Neural cell (in vitro differentiated cells): Measurements from ENCODE around the gene ANXA5.

Source experiments
- EZH2 ChIP-seq: fragments of 200-600, 300-800 bp; shearing (Covaris generic), sonication (generic); IDR thresholded peaks from 2 replicates; pipeline ENCODE4 v1.6.1; 2014; ENCODE audit warnings: antibody characterized with exemption, low read length, borderline replicate concordance, mild to moderate bottlenecking; ENCODE audit not compliant: insufficient read depth, poor library complexity, severe bottlenecking
- MXI1 ChIP-seq: fragments of 450-650 bp; conservative IDR thresholded peaks from 2 replicates; pipeline ENCODE4 v1.6.1; 2014; ENCODE audit warnings: antibody characterized with exemption, mild to moderate bottlenecking; ENCODE audit not compliant: poor library complexity, severe bottlenecking
- SMC3 ChIP-seq: fragments of 450-650 bp; conservative IDR thresholded peaks from 2 replicates; pipeline ENCODE4 v1.6.1; 2014; ENCODE audit warnings: antibody characterized with exemption, mild to moderate bottlenecking, moderate library complexity; ENCODE audit not compliant: poor library complexity
- TAF1 ChIP-seq: IDR thresholded peaks from 2 replicates; pipeline ENCODE4 v1.6.1; 2012; ENCODE audit warnings: low read depth
- TF ChIP-seq, protein P1 (sequence below): fragments of 450-650 bp; IDR thresholded peaks from 2 replicates; pipeline ENCODE4 v1.5.1; 2014; ENCODE audit warnings: antibody characterized with exemption, mild to moderate bottlenecking, moderate library complexity; ENCODE audit not compliant: poor library complexity, severe bottlenecking
- TF ChIP-seq, protein P2 (sequence below): IDR thresholded peaks from 2 replicates; pipeline ENCODE4 v1.6.1; 2012; ENCODE audit warnings: borderline replicate concordance

DNA sequence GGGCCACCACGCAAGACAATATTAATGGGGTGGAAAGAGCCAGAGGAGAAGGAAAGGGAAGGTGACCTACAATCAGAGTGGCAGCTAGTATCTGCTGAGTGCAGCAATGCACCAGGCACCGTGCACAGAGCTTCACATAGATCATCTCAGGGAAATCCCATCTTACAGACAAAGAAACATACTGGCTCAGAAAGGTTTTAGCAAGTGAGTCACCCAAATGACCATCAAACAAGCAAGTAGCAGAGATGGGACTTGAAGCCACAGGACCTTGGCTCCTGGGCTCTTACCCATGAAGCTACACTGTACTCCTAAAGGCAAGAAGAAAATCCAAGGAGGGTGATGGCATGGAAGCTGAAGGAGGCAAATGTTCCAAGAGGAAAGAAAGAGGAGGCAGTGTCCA is 6.8 kb downstream of the ANXA5 start:
- TF ChIP-seq, protein P1, sequence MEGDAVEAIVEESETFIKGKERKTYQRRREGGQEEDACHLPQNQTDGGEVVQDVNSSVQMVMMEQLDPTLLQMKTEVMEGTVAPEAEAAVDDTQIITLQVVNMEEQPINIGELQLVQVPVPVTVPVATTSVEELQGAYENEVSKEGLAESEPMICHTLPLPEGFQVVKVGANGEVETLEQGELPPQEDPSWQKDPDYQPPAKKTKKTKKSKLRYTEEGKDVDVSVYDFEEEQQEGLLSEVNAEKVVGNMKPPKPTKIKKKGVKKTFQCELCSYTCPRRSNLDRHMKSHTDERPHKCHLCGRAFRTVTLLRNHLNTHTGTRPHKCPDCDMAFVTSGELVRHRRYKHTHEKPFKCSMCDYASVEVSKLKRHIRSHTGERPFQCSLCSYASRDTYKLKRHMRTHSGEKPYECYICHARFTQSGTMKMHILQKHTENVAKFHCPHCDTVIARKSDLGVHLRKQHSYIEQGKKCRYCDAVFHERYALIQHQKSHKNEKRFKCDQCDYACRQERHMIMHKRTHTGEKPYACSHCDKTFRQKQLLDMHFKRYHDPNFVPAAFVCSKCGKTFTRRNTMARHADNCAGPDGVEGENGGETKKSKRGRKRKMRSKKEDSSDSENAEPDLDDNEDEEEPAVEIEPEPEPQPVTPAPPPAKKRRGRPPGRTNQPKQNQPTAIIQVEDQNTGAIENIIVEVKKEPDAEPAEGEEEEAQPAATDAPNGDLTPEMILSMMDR = no peak
- TF ChIP-seq, protein P2, sequence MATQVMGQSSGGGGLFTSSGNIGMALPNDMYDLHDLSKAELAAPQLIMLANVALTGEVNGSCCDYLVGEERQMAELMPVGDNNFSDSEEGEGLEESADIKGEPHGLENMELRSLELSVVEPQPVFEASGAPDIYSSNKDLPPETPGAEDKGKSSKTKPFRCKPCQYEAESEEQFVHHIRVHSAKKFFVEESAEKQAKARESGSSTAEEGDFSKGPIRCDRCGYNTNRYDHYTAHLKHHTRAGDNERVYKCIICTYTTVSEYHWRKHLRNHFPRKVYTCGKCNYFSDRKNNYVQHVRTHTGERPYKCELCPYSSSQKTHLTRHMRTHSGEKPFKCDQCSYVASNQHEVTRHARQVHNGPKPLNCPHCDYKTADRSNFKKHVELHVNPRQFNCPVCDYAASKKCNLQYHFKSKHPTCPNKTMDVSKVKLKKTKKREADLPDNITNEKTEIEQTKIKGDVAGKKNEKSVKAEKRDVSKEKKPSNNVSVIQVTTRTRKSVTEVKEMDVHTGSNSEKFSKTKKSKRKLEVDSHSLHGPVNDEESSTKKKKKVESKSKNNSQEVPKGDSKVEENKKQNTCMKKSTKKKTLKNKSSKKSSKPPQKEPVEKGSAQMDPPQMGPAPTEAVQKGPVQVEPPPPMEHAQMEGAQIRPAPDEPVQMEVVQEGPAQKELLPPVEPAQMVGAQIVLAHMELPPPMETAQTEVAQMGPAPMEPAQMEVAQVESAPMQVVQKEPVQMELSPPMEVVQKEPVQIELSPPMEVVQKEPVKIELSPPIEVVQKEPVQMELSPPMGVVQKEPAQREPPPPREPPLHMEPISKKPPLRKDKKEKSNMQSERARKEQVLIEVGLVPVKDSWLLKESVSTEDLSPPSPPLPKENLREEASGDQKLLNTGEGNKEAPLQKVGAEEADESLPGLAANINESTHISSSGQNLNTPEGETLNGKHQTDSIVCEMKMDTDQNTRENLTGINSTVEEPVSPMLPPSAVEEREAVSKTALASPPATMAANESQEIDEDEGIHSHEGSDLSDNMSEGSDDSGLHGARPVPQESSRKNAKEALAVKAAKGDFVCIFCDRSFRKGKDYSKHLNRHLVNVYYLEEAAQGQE = no peak
- TF ChIP-seq EZH2 (no peak), TAF1 (no peak), SMC3 (no peak), MXI1 (no peak)
